Measurements from ENCODE around the gene WWP2.

WWP2 gene

DNA sequence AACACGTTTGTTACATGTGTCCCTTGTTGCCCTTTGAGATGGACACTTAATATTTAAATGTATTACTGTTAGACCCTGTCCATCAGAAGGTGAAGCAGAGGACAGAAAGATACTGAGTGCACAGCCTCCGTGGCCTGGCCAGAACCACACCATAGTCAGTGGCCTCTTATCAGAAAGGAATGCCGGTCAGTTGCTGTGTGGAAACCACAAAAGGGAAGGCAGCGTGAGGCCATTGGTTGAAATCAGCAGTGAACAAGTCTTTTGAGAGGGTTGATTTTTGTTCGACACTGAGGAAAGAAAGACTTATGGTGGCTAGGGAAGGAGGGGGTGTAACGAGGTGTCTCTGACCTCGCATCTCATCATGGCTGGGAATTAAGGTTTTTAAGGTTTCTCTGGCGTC is 103.6 kb downstream of the WWP2 start:
- TF ChIP-seq CEBPB (IDR thresholded peaks at IDR 0.05), result no peak
- TF ChIP-seq EGR1 (IDR thresholded peaks at IDR 0.05), result no peak
- no peak for TF ChIP-seq TAF1 (IDR thresholded peaks at IDR 0.05; ENCODE audit: low read depth)
- TF ChIP-seq, protein P1, sequence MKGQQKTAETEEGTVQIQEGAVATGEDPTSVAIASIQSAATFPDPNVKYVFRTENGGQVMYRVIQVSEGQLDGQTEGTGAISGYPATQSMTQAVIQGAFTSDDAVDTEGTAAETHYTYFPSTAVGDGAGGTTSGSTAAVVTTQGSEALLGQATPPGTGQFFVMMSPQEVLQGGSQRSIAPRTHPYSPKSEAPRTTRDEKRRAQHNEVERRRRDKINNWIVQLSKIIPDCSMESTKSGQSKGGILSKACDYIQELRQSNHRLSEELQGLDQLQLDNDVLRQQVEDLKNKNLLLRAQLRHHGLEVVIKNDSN (IDR thresholded peaks at IDR 0.05), result no peak
- TF ChIP-seq TEAD4 (IDR thresholded peaks at IDR 0.05), result no peak
- no peak for TF ChIP-seq YY1 (IDR thresholded peaks at IDR 0.05; ENCODE audit: low read depth)
- no peak for TF ChIP-seq FOXM1 (IDR thresholded peaks at IDR 0.05; ENCODE audit: borderline replicate concordance, low read depth)
- TF ChIP-seq, protein P2, sequence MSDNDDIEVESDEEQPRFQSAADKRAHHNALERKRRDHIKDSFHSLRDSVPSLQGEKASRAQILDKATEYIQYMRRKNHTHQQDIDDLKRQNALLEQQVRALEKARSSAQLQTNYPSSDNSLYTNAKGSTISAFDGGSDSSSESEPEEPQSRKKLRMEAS (IDR thresholded peaks at IDR 0.05), result no peak
- no peak for TF ChIP-seq RAD21 (IDR thresholded peaks at IDR 0.05; ENCODE audit: low read depth)
- TF ChIP-seq, protein P3, sequence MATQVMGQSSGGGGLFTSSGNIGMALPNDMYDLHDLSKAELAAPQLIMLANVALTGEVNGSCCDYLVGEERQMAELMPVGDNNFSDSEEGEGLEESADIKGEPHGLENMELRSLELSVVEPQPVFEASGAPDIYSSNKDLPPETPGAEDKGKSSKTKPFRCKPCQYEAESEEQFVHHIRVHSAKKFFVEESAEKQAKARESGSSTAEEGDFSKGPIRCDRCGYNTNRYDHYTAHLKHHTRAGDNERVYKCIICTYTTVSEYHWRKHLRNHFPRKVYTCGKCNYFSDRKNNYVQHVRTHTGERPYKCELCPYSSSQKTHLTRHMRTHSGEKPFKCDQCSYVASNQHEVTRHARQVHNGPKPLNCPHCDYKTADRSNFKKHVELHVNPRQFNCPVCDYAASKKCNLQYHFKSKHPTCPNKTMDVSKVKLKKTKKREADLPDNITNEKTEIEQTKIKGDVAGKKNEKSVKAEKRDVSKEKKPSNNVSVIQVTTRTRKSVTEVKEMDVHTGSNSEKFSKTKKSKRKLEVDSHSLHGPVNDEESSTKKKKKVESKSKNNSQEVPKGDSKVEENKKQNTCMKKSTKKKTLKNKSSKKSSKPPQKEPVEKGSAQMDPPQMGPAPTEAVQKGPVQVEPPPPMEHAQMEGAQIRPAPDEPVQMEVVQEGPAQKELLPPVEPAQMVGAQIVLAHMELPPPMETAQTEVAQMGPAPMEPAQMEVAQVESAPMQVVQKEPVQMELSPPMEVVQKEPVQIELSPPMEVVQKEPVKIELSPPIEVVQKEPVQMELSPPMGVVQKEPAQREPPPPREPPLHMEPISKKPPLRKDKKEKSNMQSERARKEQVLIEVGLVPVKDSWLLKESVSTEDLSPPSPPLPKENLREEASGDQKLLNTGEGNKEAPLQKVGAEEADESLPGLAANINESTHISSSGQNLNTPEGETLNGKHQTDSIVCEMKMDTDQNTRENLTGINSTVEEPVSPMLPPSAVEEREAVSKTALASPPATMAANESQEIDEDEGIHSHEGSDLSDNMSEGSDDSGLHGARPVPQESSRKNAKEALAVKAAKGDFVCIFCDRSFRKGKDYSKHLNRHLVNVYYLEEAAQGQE (IDR thresholded peaks at IDR 0.05; ENCODE audit: low read depth), result no peak
- TF ChIP-seq TCF12 (IDR thresholded peaks at IDR 0.05; ENCODE audit: low read depth), result no peak
- no peak for TF ChIP-seq ZBTB7A (IDR thresholded peaks at IDR 0.05; ENCODE audit: low read depth)
- no peak for TF ChIP-seq EP300 (IDR thresholded peaks at IDR 0.05; ENCODE audit: borderline replicate concordance)
- TF ChIP-seq NFIC (IDR thresholded peaks at IDR 0.05), result no peak
- no peak for TF ChIP-seq CREB1 (IDR thresholded peaks at IDR 0.05; ENCODE audit: low read depth)

DNA sequence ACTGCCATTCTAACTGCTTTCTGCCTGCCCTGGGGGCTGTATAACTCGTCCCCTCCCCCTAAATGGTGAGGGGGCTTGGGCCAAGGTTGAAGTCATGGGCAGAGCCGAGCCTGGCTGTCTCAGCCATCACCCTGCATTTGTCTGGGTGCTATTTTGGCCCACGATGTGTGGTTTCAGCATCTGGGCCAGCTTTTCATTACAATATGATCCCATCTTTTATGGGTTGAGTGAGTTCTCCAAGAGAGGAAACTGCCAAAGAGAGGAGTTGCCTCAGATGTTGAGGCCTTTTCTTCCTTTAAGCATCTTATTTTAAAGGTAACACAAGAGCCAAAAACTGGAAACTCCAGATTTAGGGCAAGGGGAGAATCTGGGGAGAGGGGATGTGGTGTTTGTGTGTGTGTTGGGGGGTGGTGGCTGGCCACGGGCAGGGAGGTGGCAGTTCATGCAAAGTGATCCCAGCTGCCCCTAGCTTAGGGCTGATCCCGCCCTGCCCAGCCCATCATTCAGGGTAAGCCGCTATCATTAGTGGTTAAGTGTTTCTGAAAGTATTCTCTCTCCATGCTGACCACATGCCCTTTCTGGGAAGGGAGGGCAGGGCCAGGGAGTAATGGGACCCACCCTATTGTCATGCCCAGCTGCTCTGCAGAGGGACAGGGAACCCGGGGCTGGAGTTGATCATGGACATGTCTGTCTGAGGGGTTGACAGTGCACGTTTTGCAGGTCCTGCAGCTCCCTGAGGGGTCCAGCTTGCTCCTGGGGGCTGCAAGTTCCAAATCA is 105.8 kb downstream of the WWP2 start:
- TF ChIP-seq EGR1 (IDR thresholded peaks at IDR 0.05), result no peak
- TF ChIP-seq RAD21 (IDR thresholded peaks at IDR 0.05; ENCODE audit: low read depth), result no peak
- TF ChIP-seq, protein P3 (IDR thresholded peaks at IDR 0.05; ENCODE audit: low read depth), result no peak
- TF ChIP-seq FOXM1 (IDR thresholded peaks at IDR 0.05; ENCODE audit: borderline replicate concordance, low read depth), result no peak
- TF ChIP-seq, protein P1 (IDR thresholded peaks at IDR 0.05), result no peak
- TF ChIP-seq CREB1 (IDR thresholded peaks at IDR 0.05; ENCODE audit: low read depth), result no peak
- TF ChIP-seq ZBTB7A (IDR thresholded peaks at IDR 0.05; ENCODE audit: low read depth), result no peak

DNA sequence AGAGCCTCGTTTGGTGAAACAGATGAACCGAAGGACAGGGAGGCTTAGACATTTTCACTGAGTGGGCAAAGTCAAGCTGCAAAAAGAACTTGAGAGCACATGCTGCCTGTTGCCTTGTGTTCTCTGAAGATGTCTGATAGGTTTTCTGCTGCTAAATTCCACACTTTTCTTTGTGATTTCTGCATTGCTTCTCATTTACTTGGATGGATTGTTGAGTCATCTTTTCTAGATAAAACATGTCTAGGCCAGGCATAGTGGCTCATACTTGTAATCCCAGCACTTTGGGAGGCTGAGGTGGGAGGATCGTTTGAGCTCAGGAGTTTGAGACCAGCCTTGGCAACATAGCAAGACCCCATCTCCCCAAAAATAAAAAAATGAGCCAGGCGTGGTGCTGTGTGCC is 108.6 kb downstream of the WWP2 start:
- TF ChIP-seq, protein P2 (IDR thresholded peaks at IDR 0.05), result no peak
- TF ChIP-seq YY1 (IDR thresholded peaks at IDR 0.05; ENCODE audit: low read depth), result no peak
- TF ChIP-seq, protein P3 (IDR thresholded peaks at IDR 0.05; ENCODE audit: low read depth), result no peak

DNA sequence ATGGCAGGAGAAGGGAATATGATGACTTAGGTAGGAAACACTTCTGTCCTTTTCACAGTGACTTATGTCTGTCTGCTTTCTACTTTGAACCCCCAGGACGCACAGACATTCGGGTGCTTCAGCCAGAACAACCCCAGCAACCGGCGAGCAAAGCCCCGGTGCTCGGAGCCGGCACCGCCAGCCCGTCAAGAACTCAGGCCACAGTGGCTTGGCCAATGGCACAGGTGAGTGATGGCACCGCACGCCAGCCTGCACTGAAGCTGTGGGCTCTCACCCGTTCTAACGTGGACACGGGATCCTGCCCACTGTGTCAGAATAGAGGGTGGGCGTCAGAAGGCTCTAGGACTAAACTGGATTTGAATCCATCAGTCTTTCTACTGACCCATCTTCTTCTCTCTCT is 109.6 kb downstream of the WWP2 start:
- TF ChIP-seq, protein P2 (IDR thresholded peaks at IDR 0.05), result no peak
- TF ChIP-seq YY1 (IDR thresholded peaks at IDR 0.05; ENCODE audit: low read depth), result no peak
- no peak for TF ChIP-seq NFIC (IDR thresholded peaks at IDR 0.05)
- TF ChIP-seq TEAD4 (IDR thresholded peaks at IDR 0.05), result no peak
- TF ChIP-seq RAD21 (IDR thresholded peaks at IDR 0.05; ENCODE audit: low read depth), result no peak
- TF ChIP-seq, protein P1 (IDR thresholded peaks at IDR 0.05), result no peak
- TF ChIP-seq TAF1 (IDR thresholded peaks at IDR 0.05; ENCODE audit: low read depth), result no peak
- TF ChIP-seq EP300 (IDR thresholded peaks at IDR 0.05; ENCODE audit: borderline replicate concordance), result no peak
- no peak for TF ChIP-seq TCF12 (IDR thresholded peaks at IDR 0.05; ENCODE audit: low read depth)
- TF ChIP-seq CREB1 (IDR thresholded peaks at IDR 0.05; ENCODE audit: low read depth), result no peak
- TF ChIP-seq CEBPB (IDR thresholded peaks at IDR 0.05), result no peak
- TF ChIP-seq, protein P3 (IDR thresholded peaks at IDR 0.05; ENCODE audit: low read depth), result no peak
- no peak for TF ChIP-seq EGR1 (IDR thresholded peaks at IDR 0.05)
- TF ChIP-seq ZBTB7A (IDR thresholded peaks at IDR 0.05; ENCODE audit: low read depth), result no peak
- TF ChIP-seq FOXM1 (IDR thresholded peaks at IDR 0.05; ENCODE audit: borderline replicate concordance, low read depth), result no peak
